ENCODE measurements around the gene SIPA1L2.
"Not testable (repeated sequence)": the region's sequence is repeated elsewhere in the genome, so short reads cannot be mapped to it uniquely, and the experiment has no call there.

Gene SIPA1L2

DNA sequence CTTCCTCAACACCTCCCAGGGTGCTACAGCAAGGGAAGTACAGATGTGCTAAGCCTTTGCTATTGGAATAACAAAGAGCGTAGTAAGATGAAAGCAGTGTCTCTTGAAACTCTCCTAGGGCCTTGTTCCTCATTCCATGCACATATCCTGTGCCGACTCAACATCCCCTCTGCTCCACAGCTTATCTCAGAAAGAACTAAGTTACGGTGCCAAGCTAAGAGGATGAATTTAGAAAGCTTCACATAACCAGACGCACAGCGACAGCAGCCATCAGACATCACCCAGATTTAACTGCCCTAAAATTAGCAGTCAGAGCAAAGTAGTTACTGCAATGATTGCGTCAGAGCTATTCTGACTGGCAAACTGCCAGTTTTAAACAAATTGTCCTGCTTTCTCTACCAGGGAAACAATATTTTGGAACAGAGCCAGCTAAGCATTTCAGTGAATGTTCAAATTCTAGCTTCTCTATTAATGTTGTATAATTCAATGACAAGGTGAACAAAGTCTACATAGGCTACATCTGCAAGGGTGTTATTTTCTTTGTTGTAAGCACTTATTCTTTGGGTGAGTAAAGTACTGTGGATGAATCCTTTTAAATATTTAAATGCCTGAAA, 9.5 kb downstream of the SIPA1L2 start:
- no peak for FAIRE-seq
- no peak for DNase-seq (ENCODE audit: insufficient read length, low spot score)

DNA sequence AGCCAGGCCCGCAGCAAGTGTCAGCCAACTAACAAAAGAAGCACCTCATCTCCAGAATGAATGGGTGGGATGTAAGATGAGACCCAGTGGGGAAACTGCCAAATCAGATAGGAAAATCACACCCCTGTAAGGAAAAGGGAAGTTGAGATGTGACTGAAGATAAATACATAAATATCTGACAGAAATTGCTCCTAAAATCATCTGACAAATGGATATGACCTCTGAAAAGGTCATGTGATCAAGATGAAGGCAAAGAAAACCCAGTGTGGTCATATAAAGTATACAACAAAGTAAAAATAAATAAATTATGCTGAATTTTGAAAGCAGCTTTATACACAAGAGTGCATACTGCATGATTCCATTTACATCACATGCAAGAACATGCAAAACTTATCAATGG, 12.7 kb downstream of the SIPA1L2 start:
- FAIRE-seq (no peak), DNase-seq (ENCODE audit: insufficient read length, low spot score) (no peak)

DNA sequence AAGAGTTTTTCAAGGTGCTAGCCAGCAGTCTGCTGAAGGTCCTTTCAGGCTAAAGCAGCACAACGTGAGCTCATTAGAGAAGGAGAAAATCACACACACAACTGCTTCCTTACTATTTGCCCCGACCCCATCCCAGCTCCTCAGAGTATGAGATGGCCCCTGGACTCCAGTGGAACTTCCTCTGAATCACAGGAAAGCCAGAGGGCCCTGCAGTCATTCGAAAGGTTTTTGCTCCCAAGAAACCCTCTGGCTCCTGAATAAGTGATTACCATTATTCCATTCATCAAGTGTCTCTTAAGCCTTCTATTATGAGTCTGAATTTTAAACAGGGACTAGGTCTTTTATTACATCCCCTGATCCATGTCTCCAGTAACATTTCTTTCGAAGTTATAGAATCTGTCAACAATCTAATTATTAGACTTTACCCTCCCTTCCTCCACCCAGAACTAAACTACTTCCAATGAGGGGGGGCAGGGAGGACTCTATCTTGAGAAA, 14.6 kb downstream of the SIPA1L2 start:
- no peak for FAIRE-seq
- DNase-seq (ENCODE audit: insufficient read length, low spot score): no peak

DNA sequence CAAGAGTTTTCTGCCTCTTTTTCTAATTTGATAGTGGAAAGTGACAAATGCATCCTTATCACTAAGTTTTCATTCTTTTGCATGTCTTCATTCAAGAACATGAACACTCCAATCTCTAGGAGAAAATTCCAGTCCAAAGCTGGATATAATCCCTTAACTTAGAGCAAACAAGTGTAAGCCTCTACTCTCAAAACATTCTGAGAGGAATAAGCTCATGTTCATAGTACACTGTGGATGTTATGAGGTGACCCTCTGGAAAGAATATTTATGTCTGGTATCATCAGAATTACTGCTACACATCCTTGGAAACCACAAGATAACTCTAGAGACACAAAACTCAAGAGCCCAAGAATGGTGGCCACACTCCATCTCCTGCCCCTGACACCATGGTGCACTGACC, 15.1 kb downstream of the SIPA1L2 start:
- FAIRE-seq: no peak
- no peak for DNase-seq (ENCODE audit: insufficient read length, low spot score)

DNA sequence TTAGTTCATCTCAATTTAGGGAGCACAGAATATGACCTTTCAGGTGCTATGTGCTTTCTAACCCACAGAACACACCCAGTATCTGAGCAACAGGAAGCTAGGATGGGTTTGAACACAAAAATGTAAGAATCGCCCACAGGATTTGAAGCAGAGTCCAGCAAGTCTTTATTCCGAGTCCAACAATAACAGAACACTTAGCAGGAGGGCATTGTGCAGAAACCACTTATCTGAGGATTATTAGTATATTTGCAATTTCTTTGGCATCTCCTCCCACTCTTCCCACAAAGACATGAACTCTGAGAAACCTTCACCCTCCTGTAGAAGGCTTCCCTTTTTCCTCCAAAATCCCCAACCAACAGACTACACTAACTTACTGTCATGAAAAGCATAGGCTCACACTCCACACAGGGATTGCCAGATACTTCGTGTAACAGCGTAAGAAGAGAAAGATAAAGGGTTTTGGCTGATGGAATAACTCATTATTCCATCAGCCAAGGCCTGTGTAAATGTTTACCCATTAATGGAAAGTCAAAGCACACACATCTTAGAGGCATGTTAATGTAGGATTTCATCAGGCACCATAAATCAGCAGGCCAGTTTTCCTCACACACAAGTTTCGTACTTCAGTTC, 16.1 kb downstream of the SIPA1L2 start:
- DNase-seq (ENCODE audit: insufficient read length, low spot score) (no peak), FAIRE-seq (no peak)

DNA sequence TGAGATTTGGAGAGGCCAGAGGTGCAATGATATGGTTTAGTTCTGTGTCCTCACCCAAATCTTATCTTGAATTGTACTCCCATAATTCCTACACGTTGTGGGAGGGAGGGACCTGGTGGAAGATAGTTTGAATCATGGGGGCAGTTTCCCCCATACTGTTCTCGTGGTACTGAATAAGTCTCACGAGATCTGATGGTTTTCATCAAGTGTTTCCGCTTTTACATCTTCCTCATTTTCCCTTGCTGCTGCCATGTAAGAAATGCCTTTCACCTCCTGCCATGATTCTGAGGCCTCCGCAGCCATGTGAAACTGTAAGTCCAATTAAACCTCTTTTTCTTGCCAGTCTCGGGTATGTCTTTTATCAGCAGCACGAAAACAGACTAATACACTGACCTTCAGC, 17.1 kb downstream of the SIPA1L2 start:
- FAIRE-seq: not testable (repeated sequence)

DNA sequence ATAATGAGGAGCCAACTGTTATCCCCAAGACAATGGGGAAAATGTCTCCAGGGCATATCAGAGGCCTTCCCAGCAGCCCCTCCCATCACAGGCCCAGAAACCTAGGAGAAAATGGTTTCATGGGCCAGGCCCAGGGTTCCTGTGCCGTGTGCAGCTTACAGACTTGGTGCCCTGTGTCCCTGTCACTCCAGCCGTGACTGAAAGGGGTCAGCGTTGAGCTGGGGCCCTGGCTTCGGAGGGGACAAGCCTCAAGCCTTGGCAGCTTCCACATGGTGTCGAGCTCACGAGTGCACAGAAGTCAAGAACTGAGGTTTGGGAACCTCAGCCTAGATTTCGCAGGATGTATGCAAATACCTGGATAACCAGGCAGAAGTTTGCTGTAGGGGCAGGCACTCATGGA, 18.1 kb downstream of the SIPA1L2 start:
- FAIRE-seq (no peak), DNase-seq (ENCODE audit: insufficient read length, low spot score) (no peak)

More for the DNA sequence above, 17.1 kb downstream of the SIPA1L2 start:
- DNase-seq (ENCODE audit: insufficient read length, low spot score): not testable (repeated sequence)

DNA sequence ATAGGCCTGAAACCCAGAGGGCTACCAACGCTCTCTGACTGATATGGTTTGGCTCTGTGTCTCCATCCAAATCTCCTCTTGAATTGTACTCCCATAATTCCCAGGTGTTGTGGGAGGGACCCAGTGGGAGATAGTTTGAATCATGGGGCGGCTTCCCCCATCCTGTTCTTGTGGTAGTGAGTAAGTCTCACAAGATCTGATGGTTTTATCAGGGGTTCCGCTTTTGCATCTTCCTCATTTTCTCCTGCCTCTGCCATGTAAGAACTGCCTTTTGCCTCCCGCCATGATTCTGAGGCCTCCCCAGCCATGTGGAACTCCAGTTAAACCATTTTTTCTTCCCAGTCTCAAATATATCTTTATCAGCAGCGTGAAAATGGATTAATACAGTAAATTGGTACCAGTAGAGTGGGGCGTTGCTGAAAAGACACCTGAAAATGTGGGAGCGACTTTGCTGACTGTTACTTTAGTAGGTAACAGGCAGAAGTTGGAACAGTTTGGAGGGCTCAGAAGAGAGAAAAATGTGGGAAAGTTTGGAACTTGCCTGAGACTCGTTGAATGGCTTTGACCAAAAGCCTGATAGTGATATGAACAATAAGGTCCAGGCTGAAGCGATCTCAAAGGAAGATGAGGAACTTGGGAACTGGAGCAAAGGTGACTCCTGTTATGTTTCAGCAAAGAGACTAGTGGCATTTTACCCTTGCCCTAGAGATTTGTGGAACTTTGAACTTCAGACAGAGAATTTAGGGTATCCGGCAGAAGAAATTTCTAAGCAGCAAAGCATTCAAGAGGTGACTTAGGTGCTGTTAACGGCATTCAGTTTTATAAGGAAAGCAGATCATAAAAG, 18.8 kb downstream of the SIPA1L2 start:
- DNase-seq (ENCODE audit: insufficient read length, low spot score); FAIRE-seq: not testable (repeated sequence)

DNA sequence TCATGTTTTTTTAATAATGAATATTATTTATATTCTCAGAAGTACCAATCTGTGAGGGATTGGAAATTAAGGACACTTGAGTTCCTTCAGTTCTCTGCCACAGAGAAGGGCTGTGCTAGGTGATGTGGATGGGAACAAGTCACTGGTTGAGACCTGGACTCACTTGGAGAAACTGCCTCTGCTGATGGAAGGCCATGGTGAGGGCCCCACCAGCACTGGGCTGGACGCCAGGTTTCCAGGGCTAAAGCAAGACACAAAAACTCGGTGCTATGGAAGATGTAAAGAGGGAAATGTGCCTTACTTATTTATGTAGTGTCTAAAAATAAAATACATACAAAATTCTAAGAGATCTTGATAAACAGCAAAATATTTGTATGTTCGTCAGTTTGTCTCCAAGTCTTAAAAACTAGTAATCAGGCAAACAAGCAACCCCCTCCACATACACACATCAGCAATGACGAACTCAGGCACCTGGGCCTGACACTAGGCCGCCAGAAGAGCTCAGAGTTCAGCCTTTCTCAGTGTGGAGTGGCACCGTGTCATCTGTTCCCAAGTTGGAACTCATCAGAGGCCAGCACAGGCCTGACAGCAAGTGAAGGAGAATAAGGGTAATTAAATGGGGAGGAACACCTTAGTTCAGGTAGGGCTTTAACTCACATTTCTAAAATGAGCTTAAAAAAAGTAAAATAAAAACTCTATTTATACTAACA, 19.6 kb downstream of the SIPA1L2 start:
- no peak for FAIRE-seq
- no peak for DNase-seq (ENCODE audit: insufficient read length, low spot score)

DNA sequence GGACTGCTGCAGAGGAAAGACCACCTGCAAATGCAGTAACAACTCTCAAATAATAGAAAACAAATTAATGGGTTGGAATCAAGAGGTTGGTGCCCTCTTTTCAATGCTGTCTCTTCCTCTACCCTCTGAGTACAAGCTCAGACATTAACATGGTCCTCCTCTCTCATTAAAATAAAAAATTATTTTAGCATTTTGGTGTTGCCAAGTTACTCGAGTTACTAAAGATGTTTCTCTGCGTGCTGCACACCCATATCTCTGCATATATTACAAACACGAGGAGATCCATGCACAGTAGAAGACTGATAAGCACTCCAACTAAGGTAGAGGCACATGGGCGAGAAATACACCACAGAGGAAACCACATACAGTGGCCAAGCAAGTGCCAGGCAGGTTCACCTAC, 21.5 kb downstream of the SIPA1L2 start:
- no peak for DNase-seq (ENCODE audit: insufficient read length, low spot score)
- FAIRE-seq: no peak

DNA sequence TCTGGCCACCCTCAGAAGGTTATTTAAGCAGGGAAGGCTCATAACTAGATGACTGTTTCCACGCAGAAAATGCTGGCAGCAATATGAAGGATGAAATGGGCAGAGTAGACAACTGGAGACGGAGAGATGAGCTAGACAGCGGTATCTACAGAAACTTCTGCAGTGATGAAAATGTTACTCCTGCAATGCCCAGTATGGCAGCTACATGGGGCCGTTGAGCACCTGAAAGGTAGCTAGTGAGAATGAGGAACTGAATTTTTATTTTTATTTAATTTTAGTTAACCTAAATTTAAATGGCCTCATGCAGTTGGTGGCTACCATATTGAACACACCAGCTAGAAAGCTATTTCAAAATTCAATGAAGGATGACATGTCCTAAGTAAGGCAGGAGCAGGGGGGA, 27.3 kb downstream of the SIPA1L2 start:
- FAIRE-seq: no peak
- no peak for DNase-seq (ENCODE audit: insufficient read length, low spot score)

DNA sequence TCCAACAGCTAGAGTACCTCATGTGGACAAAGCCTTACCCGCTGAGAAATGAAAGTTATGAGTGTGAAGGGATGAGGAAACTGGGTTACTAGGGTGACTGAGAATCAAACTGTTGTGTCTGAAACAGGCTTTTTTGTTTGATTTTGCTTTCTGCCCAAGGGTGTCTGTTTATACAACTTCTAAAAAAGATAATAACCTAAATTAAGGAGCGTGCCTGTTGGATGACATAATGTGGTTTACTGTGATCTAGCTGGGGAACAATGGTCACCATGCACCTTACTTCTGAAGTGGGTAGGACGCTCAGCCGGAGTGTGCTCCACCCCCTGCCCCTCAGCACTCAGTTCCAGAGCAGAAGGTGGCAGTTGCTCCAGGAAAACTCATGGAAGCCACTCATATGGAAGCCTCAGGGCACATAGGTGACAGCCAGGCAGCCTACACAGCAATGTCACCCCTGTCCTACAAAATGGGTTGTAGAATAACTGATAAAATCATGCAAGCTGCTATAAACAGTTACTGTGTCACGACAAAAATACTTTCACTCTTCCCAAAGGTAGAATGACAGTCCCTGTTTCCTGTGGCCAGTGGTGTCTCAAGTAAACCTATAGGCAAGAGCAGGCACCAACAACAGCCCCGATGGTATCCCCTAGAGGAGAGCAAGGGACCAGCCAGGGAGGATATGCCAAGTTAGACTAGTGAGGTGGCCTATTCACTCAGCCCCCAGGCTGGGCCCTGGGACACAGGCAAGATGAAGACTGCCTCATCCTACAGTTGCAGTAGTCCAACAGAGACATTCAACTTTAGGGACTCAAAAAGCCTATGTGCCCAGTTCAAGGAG, 29.3 kb downstream of the SIPA1L2 start:
- DNase-seq (ENCODE audit: insufficient read length, low spot score): no peak
- FAIRE-seq: peak; percentile 77

DNA sequence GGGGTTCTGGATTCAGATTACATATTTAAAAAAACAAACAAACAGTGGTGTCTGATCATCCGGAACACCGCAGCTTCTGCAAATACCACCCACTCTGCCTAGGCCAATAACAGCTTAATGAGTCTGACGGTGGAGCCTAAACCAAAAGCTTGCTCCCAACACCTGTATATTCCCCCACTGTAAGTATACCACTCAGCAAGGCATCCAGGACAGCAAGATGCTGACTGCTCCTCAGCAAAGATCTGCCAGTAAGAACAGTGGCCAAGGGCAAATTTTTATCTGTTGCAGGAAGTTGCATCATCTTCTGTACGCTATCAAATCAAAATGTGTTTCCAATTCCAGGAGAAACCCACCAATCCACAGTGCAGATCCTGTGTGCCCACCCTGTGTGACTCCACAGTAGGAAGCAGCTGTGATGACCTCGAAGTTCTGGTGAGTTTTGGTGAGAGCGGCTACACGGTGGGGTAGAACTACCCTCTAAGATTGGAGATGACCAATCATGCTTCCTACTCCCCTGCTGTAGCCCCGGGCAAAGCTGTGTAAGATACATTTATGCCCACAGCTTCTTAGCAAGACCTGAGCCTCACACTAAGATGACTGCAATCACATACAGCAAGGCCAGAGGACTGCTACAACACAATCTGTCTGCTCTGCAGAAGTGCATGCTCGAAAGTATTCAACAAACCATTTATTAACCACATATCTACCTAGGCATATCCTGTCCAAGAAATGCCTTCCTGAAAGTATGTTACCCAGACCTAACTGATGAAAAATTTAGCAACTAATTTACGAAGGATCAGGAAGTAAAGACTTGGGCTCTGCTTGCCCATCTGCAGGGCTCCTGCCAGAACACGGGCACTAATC, 30.5 kb downstream of the SIPA1L2 start:
- peak; percentile 93 for FAIRE-seq
- DNase-seq (ENCODE audit: insufficient read length, low spot score): no peak

DNA sequence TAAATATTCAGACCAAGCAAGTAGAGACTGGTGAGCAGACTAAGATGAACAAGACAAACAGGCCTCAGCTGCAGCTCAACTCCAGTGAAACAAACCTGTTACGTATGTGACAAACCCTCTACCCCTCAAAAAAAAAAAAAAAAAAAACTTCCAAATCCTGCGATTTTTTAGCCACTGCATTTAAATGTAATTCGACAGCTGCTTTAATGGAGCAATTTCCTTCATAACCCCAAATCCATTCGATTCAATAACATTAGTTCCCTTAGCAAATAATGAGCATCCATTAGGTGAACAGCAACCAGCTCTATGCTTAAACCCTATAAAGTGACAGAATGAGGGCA, 31.1 kb downstream of the SIPA1L2 start:
- FAIRE-seq: no peak
- DNase-seq (ENCODE audit: insufficient read length, low spot score): no peak

DNA sequence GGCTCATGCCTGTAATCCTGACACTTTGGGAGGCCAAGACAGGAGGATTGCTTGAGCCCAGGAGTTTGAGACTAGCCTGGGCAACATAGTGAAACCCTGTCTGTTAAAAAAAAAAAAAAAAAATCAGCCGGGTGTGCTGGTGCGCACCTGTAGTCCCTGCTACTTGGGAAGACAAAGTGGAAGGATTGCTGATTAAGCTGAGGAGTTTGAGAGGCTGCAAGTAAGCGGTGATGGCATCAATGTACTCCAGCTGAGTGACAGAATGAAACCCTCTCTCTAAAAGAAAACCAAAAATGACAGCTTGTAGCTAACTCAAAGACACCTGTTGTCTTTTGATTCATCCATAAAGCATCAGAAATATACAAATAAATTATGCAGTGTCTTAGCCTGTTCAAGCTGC, 31.8 kb downstream of the SIPA1L2 start:
- no peak for DNase-seq (ENCODE audit: insufficient read length, low spot score)
- FAIRE-seq: no peak

DNA sequence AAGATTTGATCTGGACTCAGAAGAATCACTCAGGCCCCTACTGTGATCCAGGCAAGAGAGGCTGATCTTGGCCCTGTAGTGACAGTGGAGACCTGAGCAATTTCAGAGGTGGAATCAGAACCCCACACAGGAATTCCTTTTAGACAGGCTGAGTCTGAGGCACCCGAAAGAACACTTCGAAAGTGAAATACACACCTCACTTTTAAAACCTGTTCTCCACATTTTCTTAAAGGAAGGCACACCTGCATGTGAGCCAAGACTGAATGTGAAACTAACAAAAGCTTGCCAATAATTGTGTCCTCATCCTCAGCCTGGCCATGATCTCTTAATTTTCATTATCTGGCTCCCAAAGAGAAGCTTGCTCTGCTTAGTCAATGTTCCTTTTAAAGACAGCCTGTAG, 32.2 kb downstream of the SIPA1L2 start:
- FAIRE-seq: peak; percentile 96

DNA sequence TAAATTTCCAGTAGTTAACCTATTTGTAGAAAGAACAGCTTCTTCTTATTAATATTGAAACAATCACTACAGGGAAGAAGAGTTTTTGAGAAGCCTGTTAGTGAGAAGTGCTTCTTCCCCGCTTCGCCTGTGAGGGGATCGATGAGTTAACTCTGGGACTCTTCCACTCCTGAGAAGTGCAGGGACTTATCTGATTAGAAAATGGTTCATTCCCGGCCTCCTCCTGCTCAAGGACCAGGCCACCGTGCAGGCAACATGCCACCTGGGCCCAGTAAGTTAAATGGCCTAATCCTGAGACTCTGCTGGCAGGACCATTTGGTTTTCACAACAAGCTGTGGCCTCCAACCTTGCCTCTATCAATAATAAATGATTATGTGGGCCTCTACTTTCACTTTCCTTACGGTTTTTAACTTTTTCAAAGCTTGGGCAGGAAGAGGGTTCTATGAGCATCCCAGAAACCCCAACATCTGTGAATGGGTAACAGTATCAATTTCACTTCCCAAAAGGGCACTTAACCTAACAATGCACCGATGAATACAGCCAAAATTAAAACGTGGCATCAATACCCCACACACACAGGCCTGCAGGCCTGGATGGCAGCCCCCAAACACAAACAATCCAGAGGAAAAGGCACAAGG, 33.1 kb downstream of the SIPA1L2 start:
- FAIRE-seq: peak; percentile 87
- no peak for DNase-seq (ENCODE audit: insufficient read length, low spot score)

More for the DNA sequence above, 32.2 kb downstream of the SIPA1L2 start:
- no peak for DNase-seq (ENCODE audit: insufficient read length, low spot score)

DNA sequence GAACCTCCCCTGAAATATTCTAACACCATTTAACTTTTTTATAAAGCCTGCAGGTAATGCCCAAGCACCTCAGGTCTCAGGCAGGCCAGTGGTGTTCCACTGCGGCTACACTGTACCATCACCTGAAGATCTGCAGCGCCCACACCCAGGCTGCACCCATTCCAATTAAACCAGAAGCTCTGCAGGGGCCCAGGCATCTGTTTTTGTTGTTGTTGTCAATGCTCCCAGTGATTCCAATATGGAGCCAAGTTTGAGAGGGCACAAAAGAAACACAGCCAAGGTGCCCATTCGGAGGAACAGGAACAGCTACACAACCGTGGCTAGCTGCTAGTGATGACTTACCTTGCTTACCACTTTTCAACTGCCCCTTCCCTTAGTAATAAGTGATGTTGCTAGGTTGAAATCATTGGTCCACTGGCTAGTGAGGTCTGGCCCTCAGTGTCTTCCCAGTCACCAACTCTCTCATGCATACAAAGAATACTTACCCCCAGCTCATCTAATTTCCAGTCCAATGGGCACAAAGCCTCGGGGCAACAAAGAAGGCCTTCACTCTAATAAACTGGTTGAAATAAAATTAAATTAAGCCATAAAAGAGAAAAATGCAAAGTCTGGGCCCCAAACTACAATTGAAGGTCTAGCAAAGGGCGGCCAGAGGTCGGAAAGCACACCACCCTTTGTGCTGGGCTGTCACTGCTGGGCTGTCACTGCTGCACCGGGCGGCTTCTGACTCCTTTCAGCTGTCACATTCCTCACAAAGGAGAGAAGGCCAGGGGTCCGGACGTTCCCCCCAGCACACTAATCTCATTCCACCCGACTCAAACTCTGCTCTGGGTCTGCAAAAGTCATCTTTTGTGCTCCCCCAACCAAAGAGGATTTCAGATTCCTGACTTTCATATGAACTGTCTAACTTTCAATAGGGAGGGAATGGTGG, 34.9 kb downstream of the SIPA1L2 start:
- DNase-seq (ENCODE audit: insufficient read length, low spot score): no peak
- no peak for FAIRE-seq

All from GM19239 (cell line).